HL-60 (cell line): ENCODE results near the gene FAT1.

Source experiments
- POLR2AphosphoS5 ChIP-seq: IDR thresholded peaks from 2 replicates; pipeline ENCODE4 v1.6.1; 2012; ENCODE audit warnings: low read depth
- TF ChIP-seq, protein P1 (sequence below): IDR thresholded peaks from one replicate; pipeline ENCODE4 v1.5.1; 2011; ENCODE audit warnings: low read length, control low read depth, inconsistent platforms; ENCODE audit not compliant: insufficient read depth

DNA sequence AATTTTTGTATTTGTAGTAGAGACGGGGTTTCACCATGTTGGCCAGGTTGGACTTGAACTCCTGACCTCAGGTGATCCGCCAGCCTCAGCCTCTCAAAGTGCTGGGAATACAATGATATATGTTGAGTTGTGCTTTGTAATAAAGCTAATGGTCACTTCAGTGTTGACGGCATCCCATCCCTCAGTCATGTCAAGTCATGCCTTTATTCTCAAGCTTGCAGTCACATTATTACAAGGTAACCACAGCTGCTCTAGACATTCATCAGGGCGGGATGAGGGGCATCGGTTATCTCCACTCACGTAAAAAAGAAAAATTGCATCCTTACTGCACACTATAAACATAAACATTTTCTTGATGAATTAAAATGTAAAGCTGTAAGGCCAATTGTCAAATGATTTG is 12.8 kb upstream of the FAT1 start:
- TF ChIP-seq, protein P1, sequence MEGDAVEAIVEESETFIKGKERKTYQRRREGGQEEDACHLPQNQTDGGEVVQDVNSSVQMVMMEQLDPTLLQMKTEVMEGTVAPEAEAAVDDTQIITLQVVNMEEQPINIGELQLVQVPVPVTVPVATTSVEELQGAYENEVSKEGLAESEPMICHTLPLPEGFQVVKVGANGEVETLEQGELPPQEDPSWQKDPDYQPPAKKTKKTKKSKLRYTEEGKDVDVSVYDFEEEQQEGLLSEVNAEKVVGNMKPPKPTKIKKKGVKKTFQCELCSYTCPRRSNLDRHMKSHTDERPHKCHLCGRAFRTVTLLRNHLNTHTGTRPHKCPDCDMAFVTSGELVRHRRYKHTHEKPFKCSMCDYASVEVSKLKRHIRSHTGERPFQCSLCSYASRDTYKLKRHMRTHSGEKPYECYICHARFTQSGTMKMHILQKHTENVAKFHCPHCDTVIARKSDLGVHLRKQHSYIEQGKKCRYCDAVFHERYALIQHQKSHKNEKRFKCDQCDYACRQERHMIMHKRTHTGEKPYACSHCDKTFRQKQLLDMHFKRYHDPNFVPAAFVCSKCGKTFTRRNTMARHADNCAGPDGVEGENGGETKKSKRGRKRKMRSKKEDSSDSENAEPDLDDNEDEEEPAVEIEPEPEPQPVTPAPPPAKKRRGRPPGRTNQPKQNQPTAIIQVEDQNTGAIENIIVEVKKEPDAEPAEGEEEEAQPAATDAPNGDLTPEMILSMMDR = no peak
- no peak for TF ChIP-seq POLR2AphosphoS5
